Esophagus muscularis mucosa (tissue), 4 donors: ENCODE measurements around the gene MAPK1IP1L. TPM values are rescaled to one million over a fixed set of nuclear protein-coding genes. Genes with fewer than 3 reads are reported as not detected.

Experiments used
- DNase-seq: peaks from one replicate; pipeline ENCODE4 v3.0.0-alpha.2; 2017; ENCODE audit errors: extremely low spot score
- H3K27ac ChIP-seq, 4 donors: fragments of 200-600 bp; sonication (generic); replicated peaks in 1 of 4; 1 replicate in 3 of 4; 2 replicates in 1 of 4; pipeline ENCODE4 v1.5.1; 2016 to 2019; ENCODE audit warnings: mild to moderate bottlenecking in 1 of 4
- H3K27me3 ChIP-seq, 4 donors: fragments of 200-600 bp; sonication (generic); one replicate each; pipeline versions ENCODE4 v1.5.1 to v1.6.0; 2016 to 2019
- H3K36me3 ChIP-seq, 4 donors: fragments of 200-600 bp; sonication (generic); one replicate each; pipeline ENCODE4 v1.5.1; 2016 to 2019
- H3K4me1 ChIP-seq, 4 donors: fragments of 200-600 bp; sonication (generic); one replicate each; pipeline ENCODE4 v1.5.1; 2016 to 2019
- H3K4me3 ChIP-seq, 4 donors: fragments of 200-600 bp; sonication (generic); 1 replicate in 2 of 4; 2 replicates in 2 of 4; pipeline ENCODE4 v1.5.1; 2016 to 2019; ENCODE audit warnings: mild to moderate bottlenecking in 4 of 4, moderate library complexity in 1 of 4
- H3K9me3 ChIP-seq, 4 donors: fragments of 200-600 bp; sonication (generic); 1 replicate in 3 of 4; 2 replicates in 1 of 4; pipeline ENCODE4 v1.5.1; 2016 to 2019
- CTCF ChIP-seq, 3 experiments: fragments of 200-600 bp in 2 of 3; fragments of 450-650 bp in 1 of 3; sonication (generic) in 2 of 3; IDR thresholded peaks; one replicate each; pipeline ENCODE4 v1.5.1; 2017 to 2019; ENCODE audit warnings: antibody characterized with exemption in 3 of 3, mild to moderate bottlenecking in 2 of 3, moderate library complexity in 1 of 3
- EP300 ChIP-seq: sonication (generic); formaldehyde crosslinking; IDR thresholded peaks from one replicate; pipeline ENCODE4 v1.6.1; 2017; ENCODE audit warnings: antibody characterized with exemption
- POLR2A ChIP-seq: fragments of 450-650 bp; IDR thresholded peaks from one replicate; pipeline ENCODE4 v1.6.1; 2017; ENCODE audit warnings: antibody characterized with exemption, moderate library complexity, mild to moderate bottlenecking, low read depth
- POLR2AphosphoS5 ChIP-seq, 2 donors: sonication (generic); formaldehyde crosslinking; IDR thresholded peaks; one replicate each; pipeline ENCODE4 v1.6.1; 2017; ENCODE audit warnings: antibody characterized with exemption in 2 of 2
- WGBS: methylation state at CpG from one replicate; pipeline ENCODE4 v1.1.5; 2018; 5-methylcytosine and 5-hydroxymethylcytosine counted together
- intact Hi-C: fragments of 100-400 bp; cut with DNase I; formaldehyde crosslinking; loops from one replicate; pipeline ENCODE4 v1.15.1; 2023
- total RNA-seq, 4 donors: library from RNA; depleted of rRNA; stranded (reverse); fragments of >200 nt; gene quantifications; one replicate each; pipeline versions ENCODE4 v1.1.0 to v1.2.1, GENCODE V29; 2016

Gene MAPK1IP1L
- total RNA-seq, 4 donors from 2014 or later: 36.5 to 95.4 (median 61.0) TPM

GRCh38 chr14:55025948-55026347, 25.5 kb upstream of the MAPK1IP1L start:
- no peaks in the 10 kb centered on the region for H3K36me3 ChIP-seq
- peaks cover 23 to 36% (median 35%) of the 10 kb centered on the region in 4 donors for H3K4me1 ChIP-seq
- H3K27ac ChIP-seq: peak overlapping the region in 1 of 4 donors; percentile 90
- intact Hi-C loops: no loop called here
- no peak for DNase-seq
- peak overlapping the region; percentile 88 to 93 (median 91) for H3K4me3 ChIP-seq
- 20% methylated on average over 7 of the region's 7 CpGs for WGBS
- H3K9me3 ChIP-seq: no peaks in the 10 kb centered on the region
- H3K27me3 ChIP-seq: no peaks in the 10 kb centered on the region
- TF ChIP-seq CTCF (IDR thresholded peaks at IDR 0.05) (no peak), POLR2AphosphoS5 (IDR thresholded peaks at IDR 0.05) (no peak), EP300 (no peak), POLR2A (no peak)

GRCh38 chr14:55026441-55026792, 25.0 kb upstream of the MAPK1IP1L start:
- H3K36me3 ChIP-seq: no peaks in the 10 kb centered on the region
- H3K4me3 ChIP-seq: peak overlapping the region; percentile 88 to 93 (median 91)
- TF ChIP-seq POLR2A: no peak
- no peak for TF ChIP-seq EP300
- no peak for TF ChIP-seq POLR2AphosphoS5 (IDR thresholded peaks at IDR 0.05)
- TF ChIP-seq CTCF (IDR thresholded peaks at IDR 0.05): no peak
- WGBS: 3% methylated on average over 9 of the region's 9 CpGs
- DNase-seq: no peak
- no peaks in the 10 kb centered on the region for H3K9me3 ChIP-seq
- peaks cover 28 to 41% (median 39%) of the 10 kb centered on the region in 4 donors for H3K4me1 ChIP-seq
- H3K27me3 ChIP-seq: no peaks in the 10 kb centered on the region
- intact Hi-C loops: no loop called here
- H3K27ac ChIP-seq: peak overlapping the region; percentile 90 to 94 (median 91)

GRCh38 chr14:55026793-55027561, 24.5 kb upstream of the MAPK1IP1L start, which contains the start of the genes SOCS4 and WDHD1:
Gene SOCS4 (plus strand): TSS chr14:55027236. CDS start chr14:55043042, 15,806 bp downstream.
Gene WDHD1 (minus strand): TSS chr14:55027099. CDS start chr14:55026787, 312 bp downstream.
- peak; percentile 10 to 33 (median 32) for TF ChIP-seq CTCF (IDR thresholded peaks at IDR 0.05)
- peak; percentile 93 to 97 for TF ChIP-seq POLR2AphosphoS5 (IDR thresholded peaks at IDR 0.05)
- TF ChIP-seq POLR2A: no peak
- Histone ChIP-seq H3K36me3 (no peaks in the 10 kb centered on the region), H3K9me3 (no peaks in the 10 kb centered on the region), H3K27me3 (no peaks in the 10 kb centered on the region), H3K27ac (peak within 1 kb of the TSS; percentile 90 to 94 (median 91)), H3K4me3 (peak within 1 kb of the TSS; percentile 88 to 93 (median 91)), H3K4me1 (peaks cover 28 to 45% (median 44%) of the 10 kb centered on the region in 4 donors)
- peak; percentile 97 for DNase-seq
- WGBS: under 1% methylated on average over 35 of the region's 56 CpGs
- intact Hi-C loops: no loop called here

DNA sequence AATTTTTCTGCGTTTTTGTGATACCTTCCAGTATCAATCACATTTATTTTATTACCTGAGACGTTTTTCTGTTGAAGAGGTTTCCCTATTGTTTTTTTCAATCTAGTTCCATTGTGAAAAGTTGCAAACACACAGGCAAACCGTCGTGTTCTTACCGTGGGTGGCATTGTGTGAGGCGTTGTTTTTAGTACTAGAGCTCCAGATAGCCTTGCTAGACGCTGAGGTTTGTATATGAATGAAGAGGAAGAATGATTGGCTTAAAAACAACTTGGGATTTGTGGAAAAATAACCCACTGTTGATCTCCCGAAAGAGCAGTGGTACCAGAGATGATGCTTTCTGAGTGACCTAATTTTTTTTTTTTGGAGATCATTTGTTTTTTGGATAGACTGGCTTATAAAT, 23.4 kb upstream of the MAPK1IP1L start:
- no peak for DNase-seq
- no peaks in the 10 kb centered on the region for H3K9me3 ChIP-seq
- H3K27ac ChIP-seq: peak overlapping the region in 3 of 4 donors; percentile 90 to 94 (median 92)
- H3K36me3 ChIP-seq: peaks cover 0 to 4% (median 0%) of the 10 kb centered on the region in 4 donors
- no peaks in the 10 kb centered on the region for H3K27me3 ChIP-seq
- peak overlapping the region; percentile 88 to 93 (median 91) for H3K4me3 ChIP-seq
- H3K4me1 ChIP-seq: peaks cover 28 to 45% (median 44%) of the 10 kb centered on the region in 4 donors
- TF ChIP-seq CTCF (IDR thresholded peaks at IDR 0.05) (no peak), EP300 (no peak), POLR2AphosphoS5 (IDR thresholded peaks at IDR 0.05) (no peak), POLR2A (no peak)
- WGBS: 5% methylated on average over 8 of the region's 8 CpGs
- intact Hi-C loops: no loop called here
